ENCODE data around the gene DRC7. TPM values are rescaled to one million over a fixed set of nuclear protein-coding genes. Genes with fewer than 3 reads are reported as not detected.

DRC7 gene
- total and polyA plus RNA-seq, 8 donors, result 0.28 to 2.4 (median 0.76) TPM

- Histone ChIP-seq H3K36me3 (no peaks in the 10 kb centered on the region), H3K4me3 (no peak overlapping the region), H3K9me3 (no peaks in the 10 kb centered on the region), H3K27ac (no peak overlapping the region), H3K27me3 (no peaks in the 10 kb centered on the region), H3K4me1 (peaks cover 0 to 11% (median 2%) of the 10 kb centered on the region in 3 donors)
- FAIRE-seq (no peak), DNase-seq (no peak), ATAC-seq (no peak)
- intact Hi-C loops (cut with DNase I), result no loop called here
- 75 to 80% methylated on average over 2 of the region's 2 CpGs for WGBS, 2 donors
- TF ChIP-seq CTCF (IDR thresholded peaks at IDR 0.05), result no peak
Observed at GRCh38 chr16:57732037-57732436, 37.4 kb downstream of the DRC7 start.

- Histone ChIP-seq H3K27me3 (no peaks in the 10 kb centered on the region), H3K9me3 (no peaks in the 10 kb centered on the region), H3K4me1 (peaks cover 0 to 14% (median 2%) of the 10 kb centered on the region in 3 donors), H3K36me3 (no peaks in the 10 kb centered on the region), H3K27ac (no peak overlapping the region), H3K4me3 (no peak overlapping the region)
- 77% methylated on average over 2 of the region's 2 CpGs for WGBS, 2 donors
- intact Hi-C loops (cut with DNase I), result no loop called here
- FAIRE-seq (no peak), ATAC-seq (no peak), DNase-seq (peak in 1 of 6 donors; percentile 4)
- TF ChIP-seq CTCF (IDR thresholded peaks at IDR 0.05), result no peak
Observed at GRCh38 chr16:57732714-57733113, 38.1 kb downstream of the DRC7 start.

GRCh38 chr16:57734308-57734924 is 39.8 kb downstream of the DRC7 start:
- no peak for ATAC-seq

GRCh38 chr16:57734925-57735754 is 40.5 kb downstream of the DRC7 start:
- H3K27ac ChIP-seq, result peak overlapping the region; percentile 61 to 85 (median 75)

More at GRCh38 chr16:57734308-57734924, 39.8 kb downstream of the DRC7 start:
- TF ChIP-seq CTCF (IDR thresholded peaks at IDR 0.05), result no peak
- H3K27me3 ChIP-seq, result no peaks in the 10 kb centered on the region
- H3K4me3 ChIP-seq, result peak overlapping the region; percentile 50 to 91 (median 75)
- FAIRE-seq (no peak), DNase-seq (peak in 2 of 6 donors; percentile 29 to 35)
- intact Hi-C loops (cut with DNase I), result no loop called here
- peaks cover 0 to 14% (median 2%) of the 10 kb centered on the region in 3 donors for H3K4me1 ChIP-seq
- peak overlapping the region; percentile 36 to 85 (median 75) for H3K27ac ChIP-seq
- H3K36me3 ChIP-seq, result no peaks in the 10 kb centered on the region
- WGBS, 2 donors, result 42 to 48% methylated on average over 20 of the region's 20 CpGs
- H3K9me3 ChIP-seq, result no peaks in the 10 kb centered on the region

More at GRCh38 chr16:57734925-57735754, 40.5 kb downstream of the DRC7 start:
- no peaks in the 10 kb centered on the region for H3K36me3 ChIP-seq
- intact Hi-C loops (cut with DNase I), result no loop called here
- no peak for TF ChIP-seq CTCF (IDR thresholded peaks at IDR 0.05)
- ATAC-seq (peak; percentile 91 to 95 (median 92)), DNase-seq (peak; percentile 95 to 99 (median 98)), FAIRE-seq (peak; percentile 99)
- peak overlapping the region; percentile 53 to 98 (median 94) for H3K4me3 ChIP-seq
- WGBS, 2 donors, result 0% methylated on average over 45 of the region's 45 CpGs
- no peaks in the 10 kb centered on the region for H3K9me3 ChIP-seq
- peaks cover 0 to 14% (median 2%) of the 10 kb centered on the region in 3 donors for H3K4me1 ChIP-seq
- H3K27me3 ChIP-seq, result no peaks in the 10 kb centered on the region

All from pancreas (tissue), 10 donors.